DND-41 (cell line): ENCODE results near the gene ZNF10.

Source experiments
- ATAC-seq: fragments of 200-7000 bp; cut with Tn5 transposase; 3 replicates; pipeline ENCODE4 v1.9.1; 2021; ENCODE audit warnings: low read depth; ENCODE audit not compliant: insufficient read depth
- DNase-seq: peaks from one replicate; pipeline ENCODE4 v3.0.0-alpha.2; 2020
- H2AFZ ChIP-seq: 2 replicates; pipeline ENCODE4 v1.6.0; 2012; ENCODE audit warnings: low read depth, low read length
- H3K27ac ChIP-seq: 2 replicates; pipeline ENCODE4 v1.5.1; 2012; ENCODE audit warnings: low read length, inconsistent platforms
- H3K27me3 ChIP-seq: fragments of 200-600 bp; sonication (generic); 2 replicates; pipeline ENCODE4 v1.6.0; 2012; ENCODE audit warnings: low read length, mild to moderate bottlenecking, inconsistent platforms; ENCODE audit not compliant: insufficient read depth, poor library complexity
- H3K36me3 ChIP-seq: 2 replicates; pipeline ENCODE4 v1.5.1; 2012; ENCODE audit warnings: low read length, inconsistent platforms; ENCODE audit not compliant: insufficient read depth
- H3K4me1 ChIP-seq: 2 replicates; pipeline ENCODE4 v1.5.1; 2012; ENCODE audit warnings: mild to moderate bottlenecking, low read length; ENCODE audit not compliant: insufficient read depth
- H3K4me2 ChIP-seq: 2 replicates; pipeline ENCODE4 v1.6.0; 2012; ENCODE audit warnings: mild to moderate bottlenecking, moderate library complexity, low read length, inconsistent platforms; ENCODE audit not compliant: insufficient read depth
- H3K4me3 ChIP-seq, 2 experiments: fragments of 200-600 bp in 1 of 2; shearing (Covaris generic) in 1 of 2; 2 replicates each; pipeline ENCODE4 v1.5.1; 2012 to 2016; ENCODE audit warnings: inconsistent platforms in 2 of 2, low read length in 2 of 2, mild to moderate bottlenecking in 2 of 2, low read depth in 1 of 2, moderate library complexity in 1 of 2
- H3K79me2 ChIP-seq: 2 replicates; pipeline ENCODE4 v1.6.0; 2012; ENCODE audit warnings: low read length, inconsistent platforms; ENCODE audit not compliant: insufficient read depth
- H3K9ac ChIP-seq: 2 replicates; pipeline ENCODE4 v1.6.0; 2012; ENCODE audit warnings: low read depth, mild to moderate bottlenecking, inconsistent platforms, low read length, moderate library complexity
- H3K9me3 ChIP-seq: 2 replicates; pipeline ENCODE4 v1.5.1; 2012; ENCODE audit warnings: low read length, moderate library complexity, mild to moderate bottlenecking, inconsistent platforms; ENCODE audit not compliant: insufficient read depth, severe bottlenecking
- H4K20me1 ChIP-seq: 2 replicates; pipeline ENCODE4 v1.6.0; 2012; ENCODE audit warnings: low read length; ENCODE audit not compliant: insufficient read depth
- CTCF ChIP-seq: IDR thresholded peaks from 2 replicates; pipeline ENCODE4 v1.5.1; 2012; ENCODE audit warnings: borderline replicate concordance, low read length, moderate library complexity, mild to moderate bottlenecking; ENCODE audit not compliant: poor library complexity, severe bottlenecking; ENCODE audit errors: extremely low read depth
- EZH2 ChIP-seq: IDR thresholded peaks from 3 replicates; pipeline ENCODE4 v1.6.1; 2012; ENCODE audit warnings: borderline replicate concordance, low read depth, mild to moderate bottlenecking, moderate library complexity, low read length, inconsistent platforms; ENCODE audit not compliant: severe bottlenecking

Gene ZNF10

GRCh38 chr12:133204264-133204603 is 73.8 kb downstream of the ZNF10 start:
- H3K27ac ChIP-seq = no peak overlapping the region
- H4K20me1 ChIP-seq = no peaks in the 10 kb centered on the region
- peaks cover 40% of the 10 kb centered on the region for H3K36me3 ChIP-seq
- H3K4me3 ChIP-seq = peak overlapping the region in 1 of 2 experiments; percentile 42; a peak in 2 of 4 replicates
- H3K9me3 ChIP-seq = peaks cover 87% of the 10 kb centered on the region
- TF ChIP-seq EZH2 = no peak
- no peak for TF ChIP-seq CTCF
- H3K27me3 ChIP-seq = no peaks in the 10 kb centered on the region
- no peak for DNase-seq
- no peak overlapping the region for H2AFZ ChIP-seq
- ATAC-seq = no peak
- H3K79me2 ChIP-seq = no peaks in the 10 kb centered on the region
- H3K4me2 ChIP-seq = no peak overlapping the region
- H3K4me1 ChIP-seq = no peaks in the 10 kb centered on the region
- H3K9ac ChIP-seq = no peak overlapping the region

GRCh38 chr12:133206390-133206789 is 76.0 kb downstream of the ZNF10 start:
- ATAC-seq = no peak
- no peaks in the 10 kb centered on the region for H3K79me2 ChIP-seq
- H3K9me3 ChIP-seq = peaks cover 93% of the 10 kb centered on the region
- H3K4me1 ChIP-seq = no peaks in the 10 kb centered on the region
- TF ChIP-seq EZH2 (no peak), CTCF (no peak)
- no peak for DNase-seq
- no peak overlapping the region for H2AFZ ChIP-seq
- H3K36me3 ChIP-seq = peaks cover 29% of the 10 kb centered on the region
- no peaks in the 10 kb centered on the region for H3K27me3 ChIP-seq
- H3K4me3 ChIP-seq = no peak overlapping the region
- no peak overlapping the region for H3K4me2 ChIP-seq
- H3K27ac ChIP-seq = no peak overlapping the region
- no peaks in the 10 kb centered on the region for H4K20me1 ChIP-seq
- H3K9ac ChIP-seq = no peak overlapping the region
